SU-DHL-6 (cell line): ENCODE measurements around the gene LEKR1.

Source experiments
- EZH2phosphoT487 ChIP-seq: fragments of 200-600 bp; sonication (generic), shearing (Covaris generic); conservative IDR thresholded peaks from 2 replicates; pipeline ENCODE4 v1.6.1; 2018; ENCODE audit warnings: mild to moderate bottlenecking, antibody characterized with exemption, low read length, moderate library complexity, mixed read lengths
- TF ChIP-seq, protein P1 (sequence below): fragments of 200-600 bp; sonication (generic); IDR thresholded peaks from one replicate; pipeline ENCODE4 v1.5.1; 2017; ENCODE audit warnings: antibody characterized with exemption, mild to moderate bottlenecking, low read length, moderate library complexity; ENCODE audit not compliant: insufficient read depth, poor library complexity, severe bottlenecking

GRCh38 chr3:157058392-157059071, 232.4 kb downstream of the LEKR1 start:
- TF ChIP-seq, protein P1, sequence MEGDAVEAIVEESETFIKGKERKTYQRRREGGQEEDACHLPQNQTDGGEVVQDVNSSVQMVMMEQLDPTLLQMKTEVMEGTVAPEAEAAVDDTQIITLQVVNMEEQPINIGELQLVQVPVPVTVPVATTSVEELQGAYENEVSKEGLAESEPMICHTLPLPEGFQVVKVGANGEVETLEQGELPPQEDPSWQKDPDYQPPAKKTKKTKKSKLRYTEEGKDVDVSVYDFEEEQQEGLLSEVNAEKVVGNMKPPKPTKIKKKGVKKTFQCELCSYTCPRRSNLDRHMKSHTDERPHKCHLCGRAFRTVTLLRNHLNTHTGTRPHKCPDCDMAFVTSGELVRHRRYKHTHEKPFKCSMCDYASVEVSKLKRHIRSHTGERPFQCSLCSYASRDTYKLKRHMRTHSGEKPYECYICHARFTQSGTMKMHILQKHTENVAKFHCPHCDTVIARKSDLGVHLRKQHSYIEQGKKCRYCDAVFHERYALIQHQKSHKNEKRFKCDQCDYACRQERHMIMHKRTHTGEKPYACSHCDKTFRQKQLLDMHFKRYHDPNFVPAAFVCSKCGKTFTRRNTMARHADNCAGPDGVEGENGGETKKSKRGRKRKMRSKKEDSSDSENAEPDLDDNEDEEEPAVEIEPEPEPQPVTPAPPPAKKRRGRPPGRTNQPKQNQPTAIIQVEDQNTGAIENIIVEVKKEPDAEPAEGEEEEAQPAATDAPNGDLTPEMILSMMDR: no peak
- no peak for TF ChIP-seq EZH2phosphoT487
